HG02798 (cell line): ENCODE results near the gene CRABP2.

Source experiments
- ATAC-seq: cut with Tn5 transposase; IDR thresholded peaks from one replicate; pipeline ENCODE4 v1.9.1; 2021; ENCODE audit warnings: mild to moderate bottlenecking; ENCODE audit not compliant: unreplicated experiment, poor library complexity

Gene CRABP2

GRCh38 chr1:156675210-156676113 is 29.9 kb downstream of the CRABP2 start:
- ATAC-seq: no peak

GRCh38 chr1:156673387-156674121 is 31.8 kb downstream of the CRABP2 start:
- no peak for ATAC-seq

GRCh38 chr1:156671804-156672203 is 33.6 kb downstream of the CRABP2 start:
- ATAC-seq: no peak

GRCh38 chr1:156670791-156671190 is 34.6 kb downstream of the CRABP2 start:
- no peak for ATAC-seq

GRCh38 chr1:156670359-156670758 is 35.0 kb downstream of the CRABP2 start:
- ATAC-seq: no peak

- no peak for ATAC-seq
Observed at GRCh38 chr1:156669794-156670193, 35.6 kb downstream of the CRABP2 start.

- no peak for ATAC-seq
Observed at GRCh38 chr1:156668801-156669637, 36.4 kb downstream of the CRABP2 start.

- ATAC-seq: no peak
Observed at GRCh38 chr1:156667968-156668709, 37.2 kb downstream of the CRABP2 start.

- no peak for ATAC-seq
Observed at GRCh38 chr1:156667610-156667967, 37.8 kb downstream of the CRABP2 start.

- ATAC-seq: no peak
Observed at GRCh38 chr1:156666862-156667609, 38.3 kb downstream of the CRABP2 start.

- no peak for ATAC-seq
Observed at GRCh38 chr1:156665539-156665938, 39.8 kb downstream of the CRABP2 start.

- ATAC-seq: no peak
Observed at GRCh38 chr1:156664767-156665411, 40.5 kb downstream of the CRABP2 start.

GRCh38 chr1:156664046-156664766 is 41.2 kb downstream of the CRABP2 start:
- ATAC-seq: no peak

- no peak for ATAC-seq
Observed at GRCh38 chr1:156663178-156663577, 42.2 kb downstream of the CRABP2 start.

GRCh38 chr1:156662800-156663055 is 42.7 kb downstream of the CRABP2 start:
- ATAC-seq: no peak

GRCh38 chr1:156662005-156662799 is 43.2 kb downstream of the CRABP2 start:
- ATAC-seq: no peak

- ATAC-seq: peak; percentile 5
Observed at GRCh38 chr1:156660752-156661112, 44.7 kb downstream of the CRABP2 start.
